Posterior vena cava (tissue), 2 donors: ENCODE measurements around the gene SUGP1. TPM values are rescaled to one million over a fixed set of nuclear protein-coding genes. Genes with fewer than 3 reads are reported as not detected.

Source experiments
- DNase-seq: peaks from one replicate; pipeline ENCODE4 v3.0.0-alpha.2; 2020; ENCODE audit warnings: low spot score
- intact Hi-C, 2 donors: fragments of 100-400 bp; cut with DNase I; formaldehyde crosslinking; loops; one replicate each; pipeline versions ENCODE4 v1.14.1 to v1.14.2; 2022 to 2023
- total RNA-seq, 2 donors: library from RNA; stranded (reverse); fragmentation: NEBNext Ultra II Directional; extraction: Animal tissue kit (Norgen Biotek cat#: 25700); gene quantifications; one replicate each; pipeline ENCODE4 v1.2.1, GENCODE V29; 2021
- donor health status: DM: yes; HTN: yes; CAD: no.
- donor health status: DM: yes; HTN: yes; CAD: no.

The SUGP1 gene
- total RNA-seq, 2 donors from 2014 or later = 25.8 to 30.4 TPM

DNA sequence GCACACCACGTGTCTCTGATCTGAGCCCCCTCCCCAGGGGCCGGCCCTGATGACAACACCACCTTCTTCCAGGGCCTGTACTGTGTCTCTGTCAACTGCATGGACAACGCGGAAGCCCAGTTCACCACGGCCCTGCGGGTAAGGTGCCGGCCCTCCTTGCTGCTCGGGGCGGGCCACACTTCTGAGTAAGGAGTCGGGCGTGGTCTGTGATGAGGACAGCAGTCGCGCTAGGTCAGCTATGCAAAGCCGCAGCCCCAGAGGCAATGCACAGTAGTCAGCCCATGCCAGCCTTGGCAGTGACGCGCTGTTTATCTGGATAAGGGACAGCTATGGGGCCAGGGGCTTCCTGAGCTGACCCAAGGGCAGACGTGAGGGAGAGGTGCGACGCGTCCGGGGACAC lies 24.9 kb upstream of the SUGP1 start:
- intact Hi-C loops = no loop called here
- DNase-seq = no peak

DNA sequence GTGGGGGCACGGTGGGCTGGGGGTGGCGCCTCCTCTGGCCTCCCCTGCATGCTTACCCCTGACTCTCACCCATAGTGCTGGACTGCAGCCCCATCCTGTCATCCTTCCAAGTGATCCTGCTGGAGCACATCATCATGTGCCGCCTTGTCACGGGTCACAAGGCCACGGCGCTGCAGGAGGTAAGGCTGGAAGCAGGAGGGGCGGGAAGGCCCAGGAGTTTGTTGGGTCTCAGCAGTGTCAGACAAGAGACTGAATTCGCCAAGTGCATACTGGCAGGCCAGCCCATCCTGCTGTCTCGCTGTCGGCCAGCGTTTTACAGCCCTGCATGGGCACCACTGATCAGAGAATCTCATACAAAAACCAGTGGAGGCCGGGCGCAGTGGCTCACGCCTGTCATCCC lies 23.5 kb upstream of the SUGP1 start:
- intact Hi-C loops = no loop called here
- DNase-seq = no peak

DNA sequence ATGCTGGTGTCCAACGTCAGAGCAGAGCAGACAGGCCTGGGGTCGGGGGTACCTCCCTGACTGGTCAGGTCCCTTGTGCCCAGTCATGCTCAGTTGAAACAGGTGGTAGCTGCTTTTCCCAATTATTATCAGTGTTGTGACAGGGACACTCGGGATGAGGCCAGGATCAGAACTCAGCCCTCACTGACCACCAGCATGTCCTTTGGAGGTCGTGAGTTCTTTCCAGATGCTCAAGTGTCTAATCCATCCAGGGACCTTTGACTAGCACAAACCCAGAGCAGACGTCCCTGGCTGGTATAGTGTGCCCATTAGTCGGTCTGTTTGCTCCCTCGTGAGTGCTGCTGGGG lies 22.7 kb upstream of the SUGP1 start:
- DNase-seq = no peak
- intact Hi-C loops = no loop called here

DNA sequence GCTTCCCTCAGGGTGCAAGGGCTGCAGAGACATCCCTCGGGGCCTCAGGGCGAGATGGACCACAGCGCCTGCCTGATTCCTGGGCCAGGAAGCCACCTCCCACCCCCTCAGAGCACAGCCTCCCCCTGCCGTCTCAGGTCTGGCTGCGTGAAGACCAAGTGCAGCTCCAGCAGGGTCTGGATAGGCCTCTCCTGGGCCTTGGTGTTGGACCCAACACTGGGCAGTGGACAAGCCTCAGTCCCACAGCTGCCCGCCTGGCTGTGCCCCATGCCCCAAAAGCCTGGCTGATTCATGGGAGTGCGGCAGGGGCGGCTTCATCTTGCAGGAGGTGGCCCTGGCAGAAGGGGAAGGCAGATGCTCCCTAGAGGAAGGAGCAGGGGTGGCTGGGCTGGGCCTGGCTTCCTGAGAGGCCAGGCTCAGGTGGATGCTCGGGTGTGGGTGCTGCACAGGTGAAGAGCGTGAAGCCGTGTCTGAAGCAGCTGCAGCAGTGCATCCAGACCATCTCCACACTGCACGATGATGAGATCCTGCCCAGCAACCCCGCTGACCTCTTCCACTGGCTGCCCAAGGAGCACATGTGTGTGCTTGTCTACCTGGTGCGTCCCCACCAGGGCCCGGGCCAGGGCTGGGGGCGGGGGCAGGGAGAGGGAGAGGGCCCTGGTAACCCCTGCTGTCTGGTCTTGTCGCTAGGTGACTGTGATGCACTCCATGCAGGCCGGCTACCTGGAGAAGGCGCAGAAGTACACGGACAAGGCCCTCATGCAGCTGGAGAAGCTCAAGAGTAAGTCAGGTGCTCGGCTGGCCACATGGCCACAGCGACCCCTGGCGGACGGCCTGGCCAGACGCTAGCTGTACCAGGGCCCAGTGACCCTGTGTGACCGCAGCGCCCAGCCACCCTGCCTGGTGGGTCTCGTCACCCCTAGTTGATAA lies 22.0 kb upstream of the SUGP1 start:
- intact Hi-C loops = no loop called here
- DNase-seq = no peak

DNA sequence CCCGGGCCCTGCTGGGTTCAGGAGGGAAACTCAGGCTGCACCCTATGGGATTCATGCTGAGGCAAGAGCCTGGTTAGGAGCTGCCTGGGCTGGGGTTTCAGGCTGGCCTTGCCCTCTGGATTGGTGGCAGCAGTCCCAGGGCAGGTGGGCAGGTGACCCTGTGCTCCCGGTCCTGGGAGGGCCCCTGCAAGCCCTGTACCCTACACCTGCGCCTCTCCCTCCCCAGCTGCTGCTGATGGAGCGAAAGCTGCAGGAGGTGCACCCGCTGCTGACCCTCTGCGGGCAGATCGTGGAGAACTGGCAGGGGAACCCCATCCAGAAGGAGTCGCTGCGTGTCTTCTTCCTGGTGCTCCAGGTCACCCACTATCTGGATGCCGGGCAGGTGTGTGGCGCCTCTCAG lies 20.7 kb upstream of the SUGP1 start:
- intact Hi-C loops = no loop called here
- no peak for DNase-seq

DNA sequence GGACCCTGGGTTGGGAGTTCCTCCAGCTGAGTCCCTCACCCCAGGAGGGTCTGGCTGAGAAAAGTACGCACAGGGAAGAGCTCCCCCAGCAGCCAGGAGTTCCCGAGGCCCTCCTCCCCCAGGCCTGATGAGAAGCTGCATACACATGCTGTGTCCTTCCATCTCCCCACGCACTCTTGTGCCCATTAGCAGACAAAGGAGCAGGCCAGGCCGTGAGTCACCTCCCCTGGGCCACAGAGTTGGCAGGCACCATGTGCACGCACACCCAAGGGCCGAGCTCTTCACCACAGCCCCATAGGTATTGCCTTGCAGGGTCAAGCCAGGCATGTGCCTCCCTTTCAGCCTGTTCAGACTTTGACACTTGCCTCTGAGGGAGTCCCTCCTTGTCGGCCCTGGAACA lies 17.8 kb upstream of the SUGP1 start:
- intact Hi-C loops = no loop called here

DNA sequence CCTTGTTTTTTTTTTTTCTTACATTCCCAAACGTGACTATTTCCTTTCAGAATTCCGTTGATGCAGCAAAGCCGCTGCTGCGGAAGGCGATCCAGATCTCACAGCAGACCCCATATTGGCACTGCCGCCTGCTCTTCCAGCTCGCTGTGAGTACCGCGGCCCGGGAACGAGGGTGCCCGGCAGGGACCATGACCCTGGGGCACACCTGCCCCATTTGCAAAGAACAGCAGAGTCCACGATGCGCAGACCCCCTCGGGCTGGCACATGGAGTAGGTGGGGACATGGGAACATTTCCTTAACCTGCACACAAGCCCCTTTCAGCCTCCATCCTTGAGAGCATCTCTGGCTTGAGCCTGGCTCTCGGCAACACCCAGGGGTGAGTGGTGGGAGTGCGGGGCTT lies 16.8 kb upstream of the SUGP1 start:
- no peak for DNase-seq
- intact Hi-C loops = no loop called here

More for the DNA sequence above, 17.8 kb upstream of the SUGP1 start:
- no peak for DNase-seq

DNA sequence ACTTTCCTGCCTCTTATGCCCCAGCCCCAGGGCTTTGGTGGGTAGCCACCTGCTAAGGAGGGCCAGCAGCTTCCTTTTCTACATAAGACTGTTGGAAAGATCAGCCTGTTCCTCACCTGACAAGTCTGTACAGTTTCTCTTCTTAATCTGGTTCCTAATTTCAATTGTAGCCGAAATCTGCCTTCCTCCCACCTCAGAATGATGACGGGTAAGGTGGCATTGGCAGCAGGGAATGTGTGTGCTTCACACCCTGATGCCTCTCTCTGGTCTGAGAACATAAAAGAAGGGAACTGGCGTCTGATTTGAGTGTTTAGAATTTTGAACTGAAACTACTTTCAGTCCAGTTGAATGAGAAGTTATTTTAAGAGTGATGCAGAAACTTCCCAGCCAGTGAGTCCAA lies 16.3 kb upstream of the SUGP1 start:
- intact Hi-C loops = no loop called here
- no peak for DNase-seq

DNA sequence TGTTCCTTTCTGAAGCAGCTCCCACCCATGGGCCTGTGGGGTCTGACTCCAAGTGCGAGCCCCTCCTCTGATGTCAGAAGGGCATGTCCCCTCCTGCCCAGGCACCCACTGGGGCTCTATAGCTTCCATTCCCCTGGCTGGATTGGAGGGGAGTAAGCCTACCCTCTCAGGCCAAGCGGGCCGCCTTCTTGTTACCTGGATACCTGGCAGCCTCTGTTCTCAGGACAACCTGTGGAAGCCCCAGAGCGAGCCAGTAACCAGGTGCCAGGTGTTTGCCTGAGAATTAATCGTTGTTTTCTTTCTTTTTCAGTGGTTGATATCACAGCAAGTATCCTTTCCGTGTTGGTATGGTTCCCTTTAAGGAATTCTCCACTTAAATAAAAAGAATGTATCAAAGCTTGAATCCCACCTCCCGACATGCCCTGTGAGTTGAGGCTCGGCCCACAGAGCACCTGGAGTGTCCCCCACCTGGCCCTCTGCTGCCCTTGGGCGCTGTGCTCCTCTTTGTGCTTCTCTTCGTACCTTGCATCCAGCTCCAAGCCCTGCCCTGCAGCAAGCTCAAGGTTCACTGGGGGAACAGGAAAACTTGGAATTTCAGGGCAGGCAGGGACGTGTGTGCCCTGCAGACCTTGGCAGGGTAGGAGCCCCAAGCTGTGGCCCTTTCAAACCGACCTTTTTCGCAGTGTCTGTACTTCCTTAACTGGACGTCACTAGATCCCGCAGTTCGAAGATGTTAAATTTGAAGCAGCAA lies 15.3 kb upstream of the SUGP1 start:
- DNase-seq = no peak
- intact Hi-C loops = no loop called here

DNA sequence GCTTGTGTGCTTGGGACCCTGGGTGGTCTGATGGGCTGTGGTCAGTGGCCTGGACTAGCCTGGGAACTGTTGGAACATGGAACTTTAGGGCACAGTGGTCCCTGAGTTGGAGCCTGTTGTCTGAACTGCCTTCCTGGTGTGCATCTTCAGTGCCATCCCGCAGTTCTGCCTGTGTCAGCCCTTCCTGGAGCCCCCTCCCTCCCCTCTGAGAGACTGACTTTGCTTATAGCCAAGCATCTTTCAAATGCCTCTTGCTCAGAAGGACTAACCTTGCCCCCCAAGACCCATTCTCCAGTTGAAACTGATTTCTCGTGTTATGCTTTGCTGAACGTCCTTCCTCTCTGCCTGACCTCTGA lies 14.7 kb upstream of the SUGP1 start:
- DNase-seq = no peak
- intact Hi-C loops = loop anchor here in 1 of 2 donors (1.0 kb wide), 1 partner anchor 31 kb away; no protein-coding TSS in a partner anchor

DNA sequence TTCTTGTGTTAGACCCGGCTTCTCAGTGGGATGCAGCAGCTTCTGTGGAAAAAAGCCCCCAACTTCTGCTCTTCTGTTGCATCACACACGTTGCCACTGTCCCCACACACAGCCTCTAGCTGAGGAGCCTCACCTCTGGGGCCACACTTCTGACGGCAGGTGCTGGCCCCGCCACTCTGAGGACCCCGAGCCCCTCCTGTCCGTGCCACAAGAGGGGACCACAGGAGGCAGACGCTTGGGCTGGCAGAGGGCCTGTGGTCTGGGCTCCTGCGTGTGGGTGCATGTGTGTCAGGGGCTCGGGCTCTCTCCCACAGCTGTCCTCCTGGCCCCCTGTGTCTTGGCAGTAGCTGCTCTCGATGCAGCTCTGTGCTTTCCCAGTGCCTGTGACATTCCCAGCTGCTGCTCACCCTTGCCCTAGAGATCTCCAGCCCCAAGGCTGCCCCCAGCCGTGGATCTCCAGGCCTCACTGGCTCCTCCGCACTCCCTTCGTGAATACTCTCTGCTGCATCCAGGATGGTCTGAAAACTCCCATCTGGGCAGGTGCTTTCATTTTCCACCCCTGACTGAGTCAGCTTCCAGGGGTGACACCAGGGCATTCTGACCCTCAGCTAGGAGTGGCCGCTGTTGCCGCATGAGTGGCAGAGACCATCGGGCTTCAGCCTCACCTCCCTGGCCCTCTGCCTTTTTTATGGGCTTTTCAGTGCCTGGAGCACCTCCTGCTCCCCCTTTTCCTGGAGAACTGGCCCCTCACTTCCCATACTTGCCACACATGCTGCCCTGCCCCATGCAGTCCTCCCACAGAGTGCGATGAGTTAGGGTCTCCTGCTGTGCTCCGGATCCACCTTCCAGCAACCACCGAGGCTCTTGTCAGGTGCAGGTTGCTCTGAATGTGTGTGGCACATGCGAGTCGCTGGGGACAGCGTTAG lies 14.0 kb upstream of the SUGP1 start:
- DNase-seq = no peak
- intact Hi-C loops = loop anchor here in 1 of 2 donors (1.0 kb wide), 1 partner anchor 32 kb away; no protein-coding TSS in a partner anchor

DNA sequence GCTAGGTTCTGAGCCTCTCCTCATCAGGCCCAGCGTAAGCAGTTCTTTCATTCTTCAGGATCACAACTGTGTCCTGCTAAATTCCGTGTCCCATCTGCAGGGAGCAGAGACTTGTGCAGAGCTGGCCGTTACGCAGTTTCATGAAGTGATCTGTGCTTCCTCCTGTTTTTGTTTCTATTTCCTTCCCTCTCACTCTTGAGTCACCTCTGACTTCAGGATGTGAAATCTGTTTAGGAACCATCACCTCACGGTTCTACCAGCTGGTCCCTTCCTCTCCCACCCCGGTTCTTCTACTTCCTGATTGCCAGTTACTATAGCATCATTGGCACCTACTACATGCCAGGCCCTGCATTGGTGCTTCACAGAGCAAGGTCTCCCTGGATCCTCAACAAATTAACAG lies 8.8 kb upstream of the SUGP1 start:
- intact Hi-C loops = no loop called here
- no peak for DNase-seq

DNA sequence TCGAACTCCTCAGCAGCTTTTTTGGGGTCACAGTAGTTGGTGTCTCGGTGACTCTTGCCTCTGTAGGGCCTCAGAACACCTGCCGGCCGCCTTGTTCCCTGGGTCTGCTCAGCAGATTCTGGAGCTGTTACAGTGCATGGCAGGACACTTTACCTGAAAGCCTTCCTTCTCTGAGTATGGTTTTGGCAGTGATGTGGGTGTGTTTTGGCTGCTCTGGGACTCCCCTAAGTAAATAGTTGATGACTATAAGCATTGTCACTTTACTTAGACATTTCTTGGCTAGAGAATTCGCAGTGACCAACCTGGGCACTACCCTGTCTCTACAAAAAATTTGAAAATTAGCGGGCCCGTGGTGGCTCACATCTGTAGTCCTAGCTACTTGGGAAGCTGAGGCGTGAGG lies 7.4 kb upstream of the SUGP1 start:
- intact Hi-C loops = no loop called here
- DNase-seq = no peak

DNA sequence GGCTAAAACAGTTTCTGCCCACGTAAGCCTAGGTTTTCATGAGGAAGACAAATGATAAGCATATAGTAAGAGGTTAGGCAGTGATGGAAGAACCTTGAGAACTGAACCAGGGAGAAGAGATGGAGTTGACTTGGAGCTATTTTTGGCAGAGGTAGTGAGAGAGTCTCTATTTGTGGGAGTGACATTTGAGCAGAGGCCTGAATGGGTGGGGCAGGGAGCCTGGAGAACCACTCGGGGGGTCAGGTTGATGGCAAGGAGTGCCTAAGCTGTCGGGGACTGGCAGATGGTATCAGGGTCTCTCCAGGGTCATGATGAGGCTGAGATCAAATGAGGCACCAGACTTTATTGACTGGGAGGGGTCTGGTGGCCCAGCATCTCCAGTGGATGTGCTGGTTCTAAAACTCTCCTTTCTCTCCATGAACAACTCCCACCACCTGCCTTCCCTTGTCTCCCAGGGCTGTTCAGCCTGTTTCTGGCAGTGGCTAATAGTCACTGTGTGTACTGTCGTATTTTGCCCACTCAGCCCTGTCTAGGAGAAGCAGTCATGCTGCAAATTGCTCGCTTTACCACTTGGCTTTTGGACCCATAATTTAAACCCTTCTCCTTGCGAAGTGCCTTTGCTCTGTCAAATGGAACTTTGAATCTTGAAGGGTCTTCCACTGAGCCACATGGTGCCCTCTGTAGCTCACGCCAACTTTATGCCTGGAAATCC lies 3.9 kb upstream of the SUGP1 start:
- intact Hi-C loops = no loop called here
- no peak for DNase-seq

DNA sequence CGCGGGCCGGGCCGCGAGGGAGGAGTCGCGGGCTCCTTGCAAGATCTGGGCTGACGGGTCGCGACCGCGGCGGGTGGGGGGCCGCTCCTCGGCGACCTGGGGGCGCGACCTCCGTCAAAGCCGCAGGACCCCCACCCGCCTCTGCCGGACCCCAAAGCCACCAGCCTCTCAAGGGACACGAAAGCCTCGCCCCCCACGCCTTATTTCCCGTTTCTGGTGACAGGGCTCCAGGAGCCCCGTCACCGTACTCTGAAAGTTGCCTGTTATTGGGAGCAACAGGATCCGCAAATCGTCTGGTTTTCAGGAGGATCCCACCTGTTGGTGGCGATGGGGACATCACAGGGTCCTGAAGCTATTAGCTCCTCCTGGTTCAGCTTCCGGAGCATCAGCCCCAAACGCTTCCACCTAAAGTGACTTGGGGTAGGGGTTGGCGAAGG lies 850 bp upstream of the SUGP1 start:
- intact Hi-C loops = no loop called here
- DNase-seq = no peak

DNA sequence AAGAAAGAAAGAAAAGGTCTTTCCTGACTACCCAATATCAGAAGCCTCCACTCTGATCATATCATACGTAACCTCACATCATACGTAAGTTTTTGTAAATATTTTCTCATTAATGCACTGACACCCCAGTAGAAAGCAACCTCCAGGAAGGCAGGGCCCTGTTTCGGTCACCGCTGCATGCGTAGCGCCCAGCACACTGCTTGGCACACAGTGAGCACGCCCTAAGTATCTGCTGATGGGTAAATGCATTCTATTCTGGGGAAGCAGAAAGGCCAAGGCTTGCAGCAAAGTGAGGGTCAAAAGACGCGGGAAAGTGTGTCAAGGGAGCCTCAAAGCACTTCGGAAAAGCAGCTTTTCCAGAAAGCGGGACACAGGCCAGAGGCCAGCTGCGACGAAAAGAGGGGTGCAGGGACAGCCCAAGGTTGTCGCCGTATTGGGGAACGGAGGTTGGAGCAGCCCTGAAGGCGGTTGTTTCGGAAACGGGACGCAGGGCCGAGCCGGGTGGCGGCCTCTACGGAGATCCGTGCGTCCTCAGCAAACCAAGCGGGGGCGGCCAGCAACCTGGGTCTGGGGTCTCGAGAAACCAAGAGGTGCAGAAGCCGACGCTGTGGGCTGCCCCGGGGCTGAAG lies 463 bp downstream of the SUGP1 start:
- intact Hi-C loops = no loop called here
- DNase-seq = no peak

DNA sequence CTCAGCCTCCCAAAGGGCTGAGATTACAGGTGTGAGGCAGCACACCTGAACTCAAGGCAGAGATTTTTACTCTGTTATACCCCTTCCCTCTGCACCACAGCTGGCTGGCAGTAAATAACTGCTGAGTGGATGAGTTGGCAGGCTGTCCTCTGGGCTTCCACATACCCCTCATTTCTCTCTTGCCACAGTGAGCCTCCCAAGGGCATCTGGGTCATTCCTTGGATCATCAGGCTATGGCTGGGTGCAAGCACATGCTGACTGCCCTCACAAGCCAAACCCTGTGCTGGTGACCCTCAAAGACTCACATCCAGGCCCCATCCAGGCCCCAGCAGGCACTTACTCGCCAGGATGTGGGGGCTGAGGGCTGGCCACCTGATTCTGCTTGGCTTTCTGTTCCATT lies 4.2 kb downstream of the SUGP1 start:
- intact Hi-C loops = no loop called here
- no peak for DNase-seq

DNA sequence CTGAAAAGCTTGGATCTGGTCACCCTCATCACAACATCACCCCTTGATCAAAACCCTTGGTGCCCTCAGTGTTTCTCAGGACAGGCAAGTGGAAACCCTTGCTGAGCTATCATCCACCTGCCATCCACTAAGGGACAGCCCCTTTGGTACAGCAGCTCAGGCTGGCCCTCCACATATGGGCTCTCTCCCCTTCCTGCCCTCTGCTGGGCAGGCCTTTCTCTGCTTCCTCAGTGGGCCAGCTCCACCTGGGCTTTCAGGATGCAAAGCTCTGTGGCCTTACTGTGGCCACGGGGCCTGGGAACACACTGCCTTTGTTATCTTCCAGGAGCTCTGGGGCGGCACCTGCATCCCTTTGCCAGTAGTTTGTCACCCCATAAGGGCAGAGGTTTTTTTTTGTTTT lies 4.9 kb downstream of the SUGP1 start:
- DNase-seq = no peak
- intact Hi-C loops = no loop called here

DNA sequence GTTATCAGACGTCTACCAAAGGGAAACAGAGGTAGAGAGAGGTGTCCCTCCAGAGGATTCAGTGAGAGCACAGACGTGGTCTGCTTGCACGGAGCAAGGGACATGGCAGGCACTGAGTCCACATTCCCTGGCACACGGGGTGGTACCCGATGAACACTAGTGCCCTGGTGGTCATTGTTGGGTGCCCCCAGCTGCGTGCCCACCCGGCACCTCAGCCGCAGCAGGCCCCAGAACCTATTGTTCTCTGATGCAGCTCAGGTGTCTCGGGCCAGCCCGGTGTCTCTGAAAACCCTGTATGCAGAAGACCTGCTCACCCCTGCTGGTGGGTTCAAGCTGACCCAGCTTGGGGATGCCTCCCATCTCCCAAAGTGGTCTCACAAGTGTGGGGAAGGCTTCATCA lies 11.9 kb downstream of the SUGP1 start:
- DNase-seq = no peak

More for the DNA sequence above, 11.9 kb downstream of the SUGP1 start:
- intact Hi-C loops = no loop called here
